NCI-H146 (cell line): ENCODE results near the gene ZBTB32.
A peak's percentile ranks its signal among the peaks of the same experiment; 100 is the strongest.
"Not testable (repeated sequence)": the region's sequence is repeated elsewhere in the genome, so short reads cannot be mapped to it uniquely, and the experiment has no call there.

Experiments used
- DNase-seq: peaks from one replicate; lab custom pipeline; 2025; lab: John Stamatoyannopoulos, UW

The ZBTB32 gene

GRCh38 chr19:35704218-35704617, at the start of gene ZBTB32:
Gene ZBTB32 (plus strand): TSS chr19:35704558. CDS start chr19:35714627, 10,069 bp downstream.
- DNase-seq, result no peak

- not testable (repeated sequence) for DNase-seq
Observed at GRCh38 chr19:35654828-35655227, 49.5 kb upstream of the ZBTB32 start.

DNA sequence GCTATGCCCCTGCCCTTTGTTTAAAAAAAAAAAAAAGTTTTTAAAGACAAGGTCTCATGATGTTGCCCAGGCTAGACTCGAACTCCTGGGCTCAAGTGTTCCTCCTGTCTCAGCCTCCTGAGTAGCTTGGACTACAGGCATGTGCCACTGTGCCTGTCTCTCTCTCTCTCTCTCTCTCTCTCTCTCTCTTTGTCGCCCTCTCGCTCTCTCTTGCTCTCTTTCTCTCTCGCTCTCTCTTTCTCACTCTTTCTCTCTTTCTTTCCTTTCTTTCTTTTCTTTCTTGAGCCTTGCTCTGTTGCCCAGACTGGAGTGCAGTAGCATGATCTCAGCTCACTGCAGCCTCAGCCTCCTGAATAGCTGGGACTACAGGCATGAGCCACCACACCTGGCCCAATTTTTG, 48.8 kb upstream of the ZBTB32 start:
- no peak for DNase-seq

DNA sequence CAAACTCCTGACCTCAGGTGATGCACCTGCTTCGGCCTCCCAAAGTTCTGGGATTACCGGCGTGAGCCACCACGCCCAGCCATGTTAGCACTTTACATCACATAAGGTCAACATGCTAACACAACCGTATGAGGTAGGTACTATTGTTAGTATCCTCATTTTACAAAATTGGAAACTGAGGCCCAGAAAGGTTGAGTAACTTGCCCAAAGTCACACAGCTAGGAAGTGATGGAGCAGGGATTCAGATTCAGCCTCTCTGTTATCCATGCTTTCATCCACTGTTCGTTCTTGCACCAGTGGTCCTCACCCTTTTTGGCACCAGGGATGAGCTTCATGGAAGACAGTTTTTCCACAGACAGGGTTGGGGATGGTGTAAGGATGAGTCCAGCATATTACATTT, 47.7 kb upstream of the ZBTB32 start:
- DNase-seq, result no peak

GRCh38 chr19:35657904-35658700, 46.3 kb upstream of the ZBTB32 start:
- no peak for DNase-seq

DNA sequence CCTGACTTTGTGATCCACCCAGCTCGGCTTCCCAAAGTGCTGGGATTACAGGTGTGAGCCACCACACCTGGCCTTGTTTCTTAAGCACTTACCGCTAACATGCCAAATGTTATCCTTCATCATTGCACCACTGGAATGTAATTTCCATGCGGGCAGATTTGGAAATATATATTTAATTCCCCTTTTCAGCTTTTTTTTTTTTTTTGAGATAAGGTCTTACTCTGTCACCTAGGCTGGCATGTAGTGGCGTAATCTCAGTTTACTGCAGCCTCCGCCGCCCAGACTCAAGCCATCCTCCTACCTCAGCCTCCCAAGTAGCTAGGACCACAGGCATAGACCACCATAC, 42.4 kb upstream of the ZBTB32 start:
- no peak for DNase-seq

DNA sequence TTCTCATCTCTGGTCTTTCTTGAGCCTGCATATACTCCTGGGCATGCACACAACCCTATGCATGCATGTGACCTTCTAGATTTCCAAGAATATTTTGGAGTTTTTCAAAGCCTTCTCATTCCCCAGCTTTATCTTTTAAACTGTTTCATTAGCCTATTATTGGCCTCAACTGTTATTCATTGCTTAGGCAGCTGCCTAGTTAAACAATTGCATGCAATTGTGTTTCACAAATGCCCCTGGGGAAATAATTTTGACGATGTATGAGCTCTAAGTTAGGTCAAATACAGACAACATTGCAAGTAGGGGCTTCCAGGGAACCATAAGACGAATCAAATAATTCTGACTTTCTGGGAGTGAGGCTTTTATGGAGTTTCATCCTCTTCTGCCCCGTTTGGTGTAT, 40.4 kb upstream of the ZBTB32 start:
- DNase-seq, result no peak

DNA sequence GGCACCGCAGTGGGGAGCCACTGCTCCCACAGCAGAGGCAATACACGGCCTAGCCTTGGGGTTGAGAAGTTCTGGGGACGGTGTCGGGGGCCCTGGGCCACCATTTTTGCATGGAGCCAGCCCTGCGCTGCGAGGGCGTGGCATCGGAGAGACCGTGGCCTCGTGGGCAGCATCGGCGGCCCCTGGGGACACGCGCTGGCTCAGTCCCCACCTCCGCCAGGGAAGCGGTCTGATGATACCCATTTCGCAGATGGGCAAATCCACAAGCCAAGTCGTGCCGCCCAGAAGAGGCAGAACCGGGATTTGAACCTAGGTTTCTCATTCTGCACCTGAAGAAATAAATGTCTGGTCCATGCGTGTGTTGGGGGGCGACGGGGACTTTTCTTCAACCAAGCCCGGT, 39.2 kb upstream of the ZBTB32 start:
- DNase-seq, result no peak

- no peak for DNase-seq
Observed at GRCh38 chr19:35665604-35666003, 38.8 kb upstream of the ZBTB32 start.

DNA sequence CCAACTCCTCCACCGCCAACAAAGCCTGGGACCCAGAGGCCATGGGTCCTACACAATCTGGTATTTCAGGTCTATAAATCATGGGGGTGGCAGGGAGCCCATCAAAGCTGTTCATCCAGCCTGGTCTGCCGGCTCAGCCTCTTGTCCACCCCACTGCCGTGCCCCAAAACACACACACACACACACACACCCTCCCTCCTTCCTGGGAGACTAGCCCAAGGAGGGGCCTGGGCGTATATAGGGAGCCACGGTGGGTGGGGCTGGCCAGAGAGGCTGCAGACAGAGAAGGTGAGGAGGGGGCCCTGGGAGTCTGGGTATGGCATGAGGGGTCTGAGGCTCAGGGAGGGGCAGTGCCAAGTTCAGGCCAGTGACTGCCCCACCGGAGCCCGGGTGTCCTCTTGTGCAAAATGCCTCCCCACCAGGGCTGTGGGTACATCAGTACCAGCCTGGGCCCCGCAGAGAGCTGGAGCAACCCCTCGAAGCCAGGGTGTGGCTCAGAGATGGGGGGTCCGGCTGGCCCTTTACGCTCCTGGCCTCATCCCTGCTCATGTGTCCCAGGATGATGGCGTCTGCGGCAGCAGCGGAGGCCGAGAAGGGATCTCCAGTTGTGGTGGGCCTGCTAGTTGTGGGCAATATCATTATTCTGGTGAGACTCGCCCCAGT, 38.0 kb upstream of the ZBTB32 start, which contains the start of gene UPK1A:
UPK1A (plus strand) TSS at position 267 of the 663 bp plus-strand sequence; CDS start at position 563, 296 bp downstream.
- no peak for DNase-seq

DNA sequence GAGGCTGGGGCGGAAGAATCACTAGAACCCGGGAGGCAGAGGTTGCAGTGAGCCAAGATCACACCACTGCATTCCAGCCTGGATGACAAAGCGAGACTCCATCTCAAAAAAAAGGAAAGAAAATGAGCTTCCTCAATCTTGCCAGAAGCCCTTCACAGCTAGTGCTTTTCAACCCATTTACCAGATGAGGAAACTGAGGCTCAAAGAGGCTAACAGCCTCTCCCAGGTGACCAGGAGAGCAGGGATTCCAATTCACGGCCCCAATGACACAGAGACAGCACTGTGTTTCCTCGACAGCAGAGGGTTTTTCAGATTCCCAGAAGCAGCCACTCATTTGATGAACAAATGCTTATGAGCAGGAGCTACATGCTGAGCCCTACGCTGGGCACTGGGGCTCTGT, 34.8 kb upstream of the ZBTB32 start:
- no peak for DNase-seq

GRCh38 chr19:35669974-35670373, 34.4 kb upstream of the ZBTB32 start:
- no peak for DNase-seq

DNA sequence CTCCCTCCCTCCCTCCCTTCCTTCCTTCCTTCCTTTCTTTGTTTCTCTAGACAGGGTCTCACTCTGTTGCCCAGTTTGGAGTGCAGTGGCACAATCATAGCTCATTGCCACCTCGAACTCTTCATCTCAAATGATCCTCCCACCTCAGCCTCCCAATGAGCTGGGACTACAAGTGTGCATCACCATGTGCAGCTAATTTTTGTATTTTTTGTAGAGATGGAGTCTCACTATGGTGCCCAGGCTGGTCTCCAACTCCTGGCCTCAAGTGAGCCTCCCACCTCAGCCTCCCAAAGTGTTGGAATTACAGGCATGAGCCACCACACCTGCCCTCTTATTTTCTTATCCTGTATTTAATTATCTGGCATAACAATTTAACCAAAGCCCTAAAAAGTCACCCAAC, 33.7 kb upstream of the ZBTB32 start:
- no peak for DNase-seq

- DNase-seq, result peak; percentile 88
Observed at GRCh38 chr19:35671818-35672217, 32.5 kb upstream of the ZBTB32 start.

GRCh38 chr19:35673121-35673804, 31.1 kb upstream of the ZBTB32 start:
- peak; percentile 85 for DNase-seq

DNA sequence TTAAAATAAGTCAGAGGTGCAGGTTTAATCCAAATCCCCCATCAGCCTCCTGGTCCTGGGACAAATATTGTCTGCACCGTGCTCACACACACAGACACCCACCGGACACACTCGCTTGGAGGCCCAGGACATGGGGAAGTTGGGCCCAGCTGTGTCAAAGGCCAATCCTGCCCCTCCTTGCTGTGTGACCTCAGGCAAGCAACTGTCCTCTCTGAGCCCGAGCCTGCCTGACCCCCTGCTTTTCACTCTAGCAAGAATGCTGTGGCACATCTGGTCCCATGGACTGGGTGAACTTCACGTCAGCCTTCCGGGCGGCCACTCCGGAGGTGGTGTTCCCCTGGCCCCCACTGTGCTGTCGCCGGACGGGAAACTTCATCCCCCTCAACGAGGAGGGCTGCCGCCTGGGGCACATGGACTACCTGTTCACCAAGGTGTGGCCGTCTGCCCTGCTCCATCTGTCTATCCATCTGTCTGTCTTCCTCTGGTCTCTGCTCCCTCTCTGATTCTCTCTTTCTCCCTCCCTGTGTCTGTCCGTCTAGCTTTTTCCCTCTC, 28.7 kb upstream of the ZBTB32 start:
- DNase-seq, result no peak

DNA sequence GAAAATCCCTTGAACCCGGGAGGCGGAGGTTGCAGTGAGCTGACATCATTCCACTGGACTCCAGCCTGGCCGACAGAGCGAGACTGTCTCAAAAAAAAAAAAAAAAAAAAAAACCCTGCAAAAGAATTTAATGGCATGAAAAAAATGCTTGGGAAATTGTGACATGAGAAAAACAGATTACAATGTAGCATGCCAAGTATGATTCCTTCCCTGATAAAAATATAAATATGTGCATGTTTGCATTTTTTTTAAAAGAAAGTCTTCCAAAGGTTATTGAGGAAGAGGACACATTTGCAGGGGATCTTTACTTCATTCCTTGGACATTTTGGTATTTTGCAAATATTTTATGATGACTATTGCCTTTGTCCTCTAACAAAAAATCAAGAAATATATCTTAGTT, 14.5 kb upstream of the ZBTB32 start:
- no peak for DNase-seq

GRCh38 chr19:35691106-35691505, 13.3 kb upstream of the ZBTB32 start:
- DNase-seq, result not testable (repeated sequence)

DNA sequence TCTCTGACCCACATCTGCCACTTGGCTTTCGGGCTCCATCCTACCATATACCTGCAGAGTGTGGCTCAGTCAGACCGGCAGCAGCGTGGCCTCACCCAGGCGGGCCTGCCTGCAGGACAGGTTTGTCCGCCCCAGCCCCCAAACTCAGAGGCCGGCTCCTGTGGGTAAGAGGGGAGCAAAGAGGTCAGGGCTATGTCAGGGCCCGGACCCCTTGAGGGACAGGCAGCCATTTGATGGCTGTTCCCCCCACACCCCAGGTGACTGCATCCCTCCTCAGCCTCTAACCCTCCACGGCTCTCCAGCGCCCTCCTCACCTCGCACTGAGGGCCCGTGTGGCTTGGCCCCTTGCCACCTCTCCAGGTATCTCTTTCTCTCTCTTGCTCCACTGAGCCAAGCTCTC, 12.3 kb upstream of the ZBTB32 start:
- no peak for DNase-seq

DNA sequence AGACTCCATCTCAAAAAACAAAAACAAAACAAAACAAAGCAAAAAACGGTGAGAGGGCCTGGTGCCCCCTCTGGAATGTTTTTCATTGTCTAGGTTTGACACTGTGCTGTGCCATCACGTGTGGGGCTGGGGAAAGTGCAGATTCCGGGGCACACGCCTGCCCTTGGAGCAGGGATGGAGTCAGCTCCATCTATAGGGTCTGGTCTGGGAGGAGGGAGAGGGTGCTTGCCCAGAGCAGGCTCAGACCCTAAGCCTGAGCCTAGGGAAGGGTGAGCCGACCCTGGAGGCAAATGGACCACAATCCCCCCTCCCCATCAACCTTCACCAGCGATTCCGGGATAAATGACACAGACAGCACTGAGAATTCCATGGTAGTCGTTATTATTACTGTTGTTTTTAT, 10.9 kb upstream of the ZBTB32 start:
- DNase-seq, result no peak

- peak; percentile 89 for DNase-seq
Observed at GRCh38 chr19:35693835-35694599, 10.3 kb upstream of the ZBTB32 start.

- DNase-seq, result no peak
Observed at GRCh38 chr19:35695895-35696422, 8.4 kb upstream of the ZBTB32 start.
